ENCODE measurements around the gene PKN3.

Gene PKN3

DNA sequence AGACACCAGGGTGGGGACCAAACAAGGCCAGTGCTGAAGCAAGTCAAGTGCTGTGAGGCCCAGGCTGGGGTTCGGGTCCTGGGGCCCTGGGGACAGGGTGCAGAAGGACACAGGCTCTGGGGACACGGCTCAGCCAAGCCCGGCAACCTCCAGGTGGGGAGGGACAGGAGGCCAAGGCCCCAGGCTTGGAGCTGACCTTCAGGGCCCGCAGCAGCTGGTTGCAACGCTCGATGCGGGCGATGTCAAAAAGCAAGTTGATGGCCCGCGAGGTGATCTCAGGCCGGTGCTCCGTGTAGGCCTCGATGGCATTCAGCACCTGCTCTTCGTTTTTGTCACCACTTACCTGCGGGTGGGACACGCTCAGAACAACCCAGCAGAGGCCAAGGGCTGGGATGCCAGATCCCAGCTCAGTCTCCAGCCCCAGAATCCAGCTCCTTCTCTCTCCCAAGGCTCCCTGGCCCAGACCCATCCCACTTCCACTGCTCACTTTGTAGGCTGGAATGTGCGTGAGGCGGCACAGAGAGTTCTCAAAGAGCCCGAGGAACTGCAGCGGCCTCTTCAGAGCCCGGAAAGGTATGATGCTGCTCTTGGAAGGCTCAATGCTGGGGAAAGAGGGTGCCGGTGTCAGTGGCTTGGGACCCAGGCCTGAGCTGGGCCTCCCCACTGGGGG lies 48.8 kb downstream of the PKN3 start:
- no peak for DNase-seq

DNA sequence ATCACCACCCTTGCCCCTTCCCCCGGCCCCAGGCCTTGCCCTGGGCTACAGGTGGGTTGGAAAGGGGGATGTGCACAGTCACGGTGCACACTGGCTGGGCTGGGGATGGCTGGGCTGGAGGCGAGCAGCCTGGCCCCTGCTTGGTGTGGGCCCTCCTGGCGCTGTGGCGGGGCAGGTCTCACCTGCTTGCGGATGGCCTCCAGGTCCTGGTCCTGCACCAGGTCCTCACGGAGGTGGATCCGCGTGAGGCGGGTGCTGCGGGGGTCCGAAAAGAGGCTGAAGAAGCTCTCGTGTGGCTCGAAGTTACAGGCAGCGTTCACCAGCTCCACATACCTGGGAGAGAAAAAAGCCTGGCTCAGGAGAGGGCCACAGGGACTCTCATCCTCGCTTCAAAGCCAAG lies 51.3 kb downstream of the PKN3 start:
- DNase-seq, result no peak

DNA sequence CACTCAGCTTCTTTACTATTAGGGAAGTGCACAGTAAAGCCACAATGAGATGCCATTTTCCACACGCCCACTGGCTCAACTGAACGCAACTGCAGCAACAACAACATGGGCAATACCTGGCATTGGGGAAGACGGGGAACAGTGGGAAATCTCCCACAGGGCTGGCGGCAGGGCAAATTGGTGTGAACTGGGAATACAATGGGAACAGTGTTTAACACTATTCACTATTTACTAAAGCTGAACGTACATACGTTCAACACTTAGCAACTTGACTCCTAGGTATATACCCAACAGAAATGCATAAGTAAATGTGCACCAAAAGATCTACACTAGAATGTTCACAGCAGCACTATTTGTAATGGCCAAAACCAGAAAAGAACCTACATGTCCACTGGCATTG lies 55.3 kb downstream of the PKN3 start:
- DNase-seq, result no peak

DNA sequence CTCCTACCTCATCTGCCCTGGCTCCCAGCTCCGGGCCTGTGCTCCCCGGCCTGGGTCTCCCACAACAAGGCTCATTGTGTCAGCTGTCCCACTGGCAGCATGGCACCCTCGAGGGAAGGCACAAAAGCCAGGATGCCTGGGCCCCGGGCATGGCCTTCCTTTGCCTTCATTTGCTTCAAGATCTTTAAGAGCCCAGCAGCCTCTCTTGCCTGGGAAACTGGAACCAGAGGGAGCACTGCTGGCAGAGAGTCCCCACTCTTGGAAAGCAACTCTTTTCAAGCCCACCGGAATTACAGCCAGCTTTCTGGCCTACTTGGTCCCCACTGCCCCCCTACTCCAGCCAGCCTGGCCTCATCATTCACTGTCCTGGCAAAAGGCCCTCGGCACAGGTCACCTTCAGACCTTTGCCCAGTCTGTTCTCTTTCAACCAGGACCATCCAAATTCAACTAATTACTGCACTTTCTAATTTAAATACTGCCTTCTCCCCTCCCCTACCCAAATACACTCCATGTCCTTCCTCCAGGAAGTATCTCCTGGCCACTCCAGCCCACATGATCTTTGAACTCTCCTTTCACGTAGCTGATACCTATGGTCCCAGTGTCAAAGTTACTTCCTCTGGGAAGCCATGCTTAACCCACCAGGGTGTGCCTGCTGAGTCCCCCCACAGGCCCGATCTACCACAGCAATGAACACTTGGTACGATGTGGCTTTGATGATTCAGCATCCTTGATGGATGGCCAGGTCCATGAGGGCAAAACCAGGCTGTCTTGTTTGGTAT lies 60.6 kb downstream of the PKN3 start:
- DNase-seq, result no peak

DNA sequence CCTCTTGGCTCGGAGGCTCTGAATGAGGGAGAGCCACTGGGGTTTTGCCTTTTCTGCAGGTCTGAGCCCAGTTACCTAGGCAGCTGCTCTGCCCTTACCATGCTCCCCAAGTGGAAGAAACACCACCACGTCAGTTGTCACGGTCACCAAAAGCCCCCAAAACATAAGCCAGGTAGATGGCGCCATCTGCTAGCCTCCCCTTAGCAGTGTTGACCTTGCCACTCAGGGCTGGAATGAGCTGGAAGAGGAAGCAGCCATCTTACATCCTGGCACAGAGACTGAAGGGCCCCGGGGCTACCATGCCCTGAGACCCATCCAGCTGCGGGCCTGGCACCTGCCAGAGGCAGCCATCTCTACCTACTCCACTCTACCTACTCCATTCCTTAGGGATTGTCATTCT lies 62.1 kb downstream of the PKN3 start:
- DNase-seq, result no peak

DNA sequence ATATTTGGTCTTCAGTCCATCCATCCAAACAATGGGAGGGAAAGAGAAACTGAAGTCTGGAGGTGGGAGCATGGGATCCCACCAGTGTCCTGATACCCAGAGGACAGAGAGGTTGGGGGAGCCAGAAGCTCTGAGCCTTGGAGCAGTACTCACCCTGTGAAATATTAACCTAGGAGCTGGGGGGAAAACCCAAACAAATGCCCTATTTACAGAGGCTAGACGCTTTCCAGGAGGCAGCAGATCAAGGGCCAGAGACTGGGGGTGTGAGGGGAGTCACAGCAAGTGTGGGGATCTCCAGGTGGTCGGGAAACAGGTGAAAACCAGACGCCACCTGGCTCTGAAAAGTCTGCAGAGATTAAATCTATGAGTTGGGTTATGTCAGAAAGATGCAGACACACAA lies 63.2 kb downstream of the PKN3 start:
- no peak for DNase-seq

DNA sequence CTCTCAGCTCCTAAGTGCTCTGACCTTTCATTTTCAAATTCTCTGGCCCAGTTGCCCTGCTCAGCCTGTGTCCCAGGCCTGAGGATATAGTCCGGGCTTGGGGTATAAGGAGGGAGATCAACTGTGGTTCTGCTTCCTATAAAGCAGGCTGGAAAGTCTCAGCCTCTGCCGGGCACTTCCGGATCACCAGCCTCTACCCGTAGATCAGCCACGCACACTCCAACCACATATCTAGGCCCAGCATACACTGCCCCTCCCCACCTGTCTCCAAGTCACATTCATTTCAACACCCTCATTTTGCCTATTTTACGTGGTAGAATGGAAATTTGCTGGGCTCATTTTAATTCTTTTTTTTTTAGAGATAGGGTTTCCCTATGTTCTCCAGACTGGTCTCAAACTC lies 66.3 kb downstream of the PKN3 start:
- DNase-seq, result no peak

All from NCI-H345 (cell line).